ENCODE results near the gene C10orf62. TPM values are rescaled to one million over a fixed set of nuclear protein-coding genes. Genes with fewer than 3 reads are reported as not detected.

Gene C10orf62
- total RNA-seq, 1 donor from 2014 or later: not detected

DNA sequence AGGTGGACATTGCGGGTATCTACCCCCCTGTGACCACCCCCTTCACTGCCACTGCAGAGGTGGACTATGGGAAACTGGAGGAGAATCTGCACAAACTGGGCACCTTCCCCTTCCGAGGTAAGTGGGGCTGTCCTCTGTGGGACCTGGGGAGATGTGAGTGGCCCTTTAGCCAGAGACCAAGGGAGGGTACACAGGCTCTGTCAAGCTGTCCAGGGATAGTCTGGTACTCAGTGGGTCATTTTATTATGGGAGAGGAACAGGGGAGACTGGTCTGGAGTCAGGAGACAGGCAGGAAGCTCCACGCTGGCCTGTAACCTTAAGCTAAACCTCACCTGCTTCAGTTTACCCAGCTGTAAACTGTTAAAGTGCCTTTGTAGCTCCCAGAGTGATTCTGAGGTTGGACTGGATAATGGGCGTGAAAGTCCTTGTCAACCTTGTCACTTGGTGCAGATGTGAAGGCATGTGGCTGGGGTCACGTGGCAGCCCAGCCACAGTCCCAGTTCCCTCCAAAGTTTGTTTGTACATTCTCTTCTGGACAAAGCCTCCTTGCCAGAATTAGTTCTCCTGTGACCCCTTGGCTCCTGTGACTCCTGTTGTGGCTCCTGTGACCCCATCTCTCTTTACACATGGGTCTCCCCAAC lies 4.6 kb upstream of the C10orf62 start:
- no peak for DNase-seq (ENCODE audit: low read depth, low spot score)

DNA sequence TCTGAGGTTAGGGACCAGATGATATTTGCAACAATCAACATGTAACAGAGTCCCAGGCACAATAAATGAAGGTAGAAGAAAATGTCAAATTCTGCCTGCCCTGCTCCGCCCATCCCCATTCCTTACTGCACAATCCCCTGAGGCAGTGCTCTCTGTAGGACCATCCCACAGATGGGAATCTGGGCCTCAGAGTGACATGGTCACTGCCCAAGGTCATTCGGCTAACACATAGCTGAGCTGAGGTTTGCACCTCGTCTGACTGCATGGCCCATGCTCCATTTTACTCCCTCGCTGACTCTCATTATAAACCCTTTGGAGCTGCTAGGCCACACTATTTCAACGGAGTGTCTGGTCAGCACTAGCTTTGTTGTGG lies 4.1 kb upstream of the C10orf62 start:
- no peak for DNase-seq (ENCODE audit: low read depth, low spot score)

DNA sequence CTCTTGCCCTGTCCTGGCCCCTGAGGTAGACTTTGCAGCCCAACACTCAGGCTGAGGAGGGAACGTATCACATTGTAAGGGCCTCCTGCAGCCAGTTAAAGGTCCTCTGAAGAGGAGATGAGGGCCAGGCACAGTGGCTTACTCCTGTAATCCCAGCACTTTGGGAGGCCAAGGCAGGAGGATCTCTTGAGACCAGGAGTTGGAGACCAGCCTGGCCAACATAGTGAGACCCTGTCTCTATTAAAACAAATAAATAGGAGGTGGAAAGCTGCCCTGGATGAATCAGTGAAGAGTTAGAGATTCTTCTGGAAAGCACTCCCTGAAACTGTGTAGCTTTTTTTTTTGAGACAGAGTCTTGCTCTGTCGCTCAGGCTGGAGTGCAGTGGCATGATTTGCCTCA lies 2.3 kb upstream of the C10orf62 start:
- DNase-seq (ENCODE audit: low read depth, low spot score): no peak

DNA sequence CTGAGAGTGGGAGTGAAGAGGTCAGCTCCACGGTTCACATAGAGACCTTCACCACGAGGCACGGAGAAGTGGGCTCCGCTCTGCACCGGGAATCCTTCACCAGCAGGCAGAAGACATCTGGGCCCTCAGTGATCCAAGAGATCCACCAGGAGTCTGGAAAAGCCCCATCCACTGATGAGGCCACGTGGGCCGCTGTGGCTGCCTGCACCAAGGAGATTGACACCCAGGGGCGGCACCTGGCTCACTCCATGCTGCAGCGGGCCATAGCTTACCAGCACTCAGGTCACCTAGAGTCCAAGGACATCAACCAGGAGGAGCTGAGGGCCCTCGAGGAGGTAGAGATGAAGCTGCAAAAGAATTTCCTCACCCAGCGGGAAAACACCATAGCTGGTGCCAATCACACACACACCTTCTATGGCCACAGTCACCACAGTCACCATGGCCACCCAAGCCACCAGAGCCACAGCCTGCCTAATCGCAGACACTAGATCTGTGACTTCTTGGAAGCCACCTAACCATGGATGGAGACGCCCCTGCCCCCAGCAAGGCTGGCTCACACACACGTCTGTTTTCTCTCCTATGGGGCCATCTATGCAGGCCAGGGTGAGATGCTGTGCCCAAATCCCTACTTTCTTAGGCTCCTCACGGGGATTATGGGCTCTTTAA lies 694 bp downstream of the C10orf62 start:
- no peak for DNase-seq (ENCODE audit: low read depth, low spot score)

DNA sequence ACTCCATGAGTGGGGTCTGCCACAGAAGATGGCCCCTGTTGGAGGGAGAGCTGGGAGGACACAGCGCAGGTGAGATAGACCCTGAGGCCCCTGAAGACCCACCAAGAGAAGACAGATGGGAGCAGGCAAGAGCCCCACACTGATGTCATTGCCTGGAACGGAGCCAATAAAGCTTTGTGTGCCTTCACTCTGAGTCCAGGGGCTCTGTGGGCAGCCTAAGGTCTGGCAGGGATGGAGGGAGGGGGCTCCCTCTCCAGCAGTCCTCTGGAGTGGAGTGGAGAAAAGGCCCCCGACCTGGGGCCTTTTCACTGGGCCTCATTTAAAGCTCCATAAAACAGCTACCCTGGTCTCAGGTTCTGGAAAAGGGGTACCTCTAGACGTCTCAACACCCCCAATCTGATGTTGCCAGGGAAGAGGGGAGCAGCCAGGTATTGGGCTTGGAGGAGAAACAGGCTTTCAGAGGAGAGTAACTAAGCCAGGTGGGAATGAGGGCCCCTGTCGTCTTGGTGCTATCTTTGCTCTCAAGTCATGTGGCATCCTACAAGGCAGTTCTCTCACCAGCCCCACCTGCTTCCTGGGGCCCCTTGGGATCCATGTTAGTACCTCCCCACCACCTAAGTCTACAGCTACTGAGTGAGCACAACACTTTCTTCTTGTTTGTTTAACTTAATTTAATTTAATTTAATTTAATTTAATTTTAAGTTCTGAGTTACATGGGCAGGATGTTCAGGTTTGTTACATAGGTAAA lies 1.4 kb downstream of the C10orf62 start:
- no peak for DNase-seq (ENCODE audit: low read depth, low spot score)

DNA sequence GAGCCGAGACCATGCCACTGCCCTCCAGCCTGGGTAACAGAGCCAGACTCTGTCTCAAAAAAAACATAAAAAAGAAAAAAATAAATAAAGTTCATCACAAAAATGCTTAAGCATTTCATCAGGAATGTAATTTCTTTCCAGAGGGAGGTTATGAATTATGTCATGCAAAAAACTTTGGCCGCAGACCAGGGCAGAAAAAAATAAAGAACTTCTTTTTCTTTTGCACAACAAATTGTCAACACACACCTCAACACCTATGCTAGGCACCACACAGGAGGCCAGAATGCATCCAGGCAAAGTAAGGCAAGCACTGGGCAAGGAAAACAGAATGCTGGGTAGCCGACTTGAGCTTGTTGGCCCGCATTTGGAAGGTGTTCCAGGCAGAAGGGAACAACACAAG lies 3.9 kb downstream of the C10orf62 start:
- DNase-seq (ENCODE audit: low read depth, low spot score): no peak

DNA sequence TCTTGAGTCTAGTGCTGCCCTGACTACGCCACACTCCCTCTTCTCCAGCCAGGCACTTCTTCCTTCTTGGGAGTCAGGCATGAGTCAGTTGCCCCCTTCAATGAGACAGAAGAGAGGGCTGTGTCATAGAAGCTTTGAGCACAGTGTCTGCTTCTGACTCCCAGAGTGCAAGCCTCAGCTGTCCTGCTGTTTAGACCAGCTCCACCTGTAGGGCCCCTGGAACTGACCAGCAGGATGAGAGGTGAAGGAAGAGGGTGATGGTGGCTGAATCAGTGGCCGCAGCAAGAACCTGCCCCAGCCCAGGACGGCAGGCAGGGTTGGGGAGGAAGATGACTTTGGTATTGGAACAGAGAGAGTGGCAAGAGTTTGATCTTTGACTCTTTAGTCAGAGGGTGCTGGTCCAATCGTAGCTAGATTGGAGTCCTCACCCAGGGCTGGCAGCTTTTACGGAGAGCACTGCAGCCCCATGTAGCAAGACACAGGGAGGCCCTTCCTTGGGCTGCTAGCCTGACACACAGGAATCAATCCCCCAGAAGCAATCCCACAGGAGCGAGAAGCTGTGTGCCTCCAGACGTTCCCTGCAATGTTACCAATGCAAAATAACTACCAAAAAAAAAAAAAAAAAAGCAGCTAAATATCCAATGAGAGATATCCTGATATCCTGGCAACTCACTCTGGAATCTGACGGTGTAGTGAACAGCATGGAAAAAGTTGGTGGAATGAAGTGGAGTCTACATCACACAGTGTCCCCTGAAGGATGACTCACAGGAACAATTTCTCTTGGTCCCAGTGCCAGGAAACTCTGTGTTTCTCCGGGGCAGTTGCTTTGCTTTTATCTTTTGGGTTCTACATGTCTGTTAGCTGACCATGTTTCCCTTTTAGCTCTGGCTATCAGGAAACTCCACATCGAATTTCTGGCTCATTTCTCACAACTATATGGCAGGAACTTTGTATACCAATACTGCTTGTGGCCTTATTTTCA lies 6.9 kb downstream of the C10orf62 start:
- peak; percentile 94 for DNase-seq (ENCODE audit: low read depth, low spot score)

DNA sequence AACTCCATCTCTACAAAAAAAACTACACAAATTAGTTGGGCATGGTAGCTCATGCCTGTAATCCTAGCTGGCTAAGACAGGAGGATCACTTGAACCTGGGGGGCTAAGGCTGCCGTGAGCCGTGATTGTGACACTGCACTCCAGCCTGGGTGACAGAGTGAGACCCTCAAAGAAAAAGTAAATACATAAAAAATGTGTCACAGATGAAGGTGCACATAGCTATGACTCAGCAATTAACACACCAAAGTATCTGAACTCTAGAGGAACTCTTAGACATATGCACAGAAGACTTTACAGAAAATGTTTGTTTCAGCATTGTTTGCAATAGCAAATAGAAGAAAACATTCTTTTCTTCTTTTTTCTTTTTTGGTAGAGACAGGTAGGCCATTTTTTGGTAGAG lies 8.3 kb downstream of the C10orf62 start:
- DNase-seq (ENCODE audit: low read depth, low spot score): no peak

DNA sequence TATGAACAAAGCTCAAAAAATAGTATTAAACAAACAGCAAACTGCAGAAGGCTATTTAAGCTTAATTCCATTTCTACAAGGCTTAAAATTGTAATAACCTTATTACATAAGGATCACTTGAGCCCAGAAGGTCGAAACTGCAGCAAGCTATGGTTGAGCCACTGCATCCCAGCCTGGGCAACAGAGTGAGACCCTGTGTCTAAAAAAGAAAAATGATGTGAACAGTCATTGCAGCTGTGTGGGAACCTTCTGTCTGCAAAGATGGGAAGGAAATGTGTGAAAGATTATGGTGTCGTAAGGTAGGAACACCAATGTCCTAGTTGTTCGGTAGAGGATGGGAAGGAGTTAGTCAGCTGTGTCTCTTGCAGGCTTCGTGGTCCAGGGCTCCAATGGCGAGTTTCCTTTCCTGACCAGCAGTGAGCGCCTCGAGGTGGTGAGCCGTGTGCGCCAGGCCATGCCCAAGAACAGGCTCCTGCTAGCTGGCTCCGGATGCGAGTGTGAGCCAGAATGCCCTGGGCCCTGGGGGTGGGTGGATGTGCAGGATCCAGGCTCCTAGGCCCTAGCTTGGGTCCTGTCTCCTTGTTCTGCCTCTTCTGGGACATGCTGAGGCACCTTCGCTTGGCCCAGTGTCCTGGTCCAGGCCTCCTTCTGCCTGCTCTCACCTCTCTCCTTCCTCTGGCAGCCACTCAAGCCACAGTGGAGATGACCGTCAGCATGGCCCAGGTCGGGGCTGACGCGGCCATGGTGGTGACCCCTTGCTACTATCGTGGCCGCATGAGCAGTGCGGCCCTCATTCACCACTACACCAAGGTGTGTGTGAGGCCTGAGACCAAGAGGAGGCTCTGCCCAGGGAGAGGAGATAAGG lies 9.1 kb downstream of the C10orf62 start:
- no peak for DNase-seq (ENCODE audit: low read depth, low spot score)

DNA sequence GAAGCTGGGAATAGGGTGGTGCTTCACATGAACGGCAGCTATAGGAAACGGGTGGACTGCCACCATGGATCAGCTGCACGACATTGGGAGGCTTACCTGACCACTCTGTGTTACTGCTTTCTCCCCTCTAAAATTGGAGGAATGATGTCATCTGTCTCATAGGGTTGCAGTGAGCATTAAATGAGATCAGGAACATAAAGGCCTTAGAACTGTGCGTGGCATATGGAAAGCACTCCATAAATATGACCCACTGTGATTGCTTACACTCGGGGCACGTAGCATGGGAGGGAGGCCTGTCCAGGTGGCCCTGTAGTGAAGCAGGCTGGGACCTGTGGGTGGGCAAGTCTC lies 9.7 kb downstream of the C10orf62 start:
- no peak for DNase-seq (ENCODE audit: low read depth, low spot score)

DNA sequence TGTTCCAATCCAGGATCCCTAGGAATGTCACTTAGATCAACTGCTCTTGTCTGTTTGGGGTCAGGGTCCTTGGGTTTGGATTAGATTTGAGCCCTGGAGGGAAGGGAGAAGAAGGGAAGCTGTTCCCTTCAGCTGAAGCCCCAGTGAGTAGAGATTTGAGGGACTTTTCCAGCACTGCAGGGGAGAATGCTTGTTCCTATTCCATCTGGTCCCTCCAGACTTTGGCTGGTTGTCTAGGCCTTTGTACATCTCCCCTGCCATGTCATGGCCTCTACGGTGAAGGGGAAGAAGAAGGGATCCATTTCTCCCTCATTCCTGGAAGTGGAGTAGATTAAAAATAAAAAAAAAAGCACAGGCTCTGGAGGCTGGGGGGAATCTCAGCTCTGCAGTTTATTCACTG lies 11.1 kb downstream of the C10orf62 start:
- DNase-seq (ENCODE audit: low read depth, low spot score): no peak

DNA sequence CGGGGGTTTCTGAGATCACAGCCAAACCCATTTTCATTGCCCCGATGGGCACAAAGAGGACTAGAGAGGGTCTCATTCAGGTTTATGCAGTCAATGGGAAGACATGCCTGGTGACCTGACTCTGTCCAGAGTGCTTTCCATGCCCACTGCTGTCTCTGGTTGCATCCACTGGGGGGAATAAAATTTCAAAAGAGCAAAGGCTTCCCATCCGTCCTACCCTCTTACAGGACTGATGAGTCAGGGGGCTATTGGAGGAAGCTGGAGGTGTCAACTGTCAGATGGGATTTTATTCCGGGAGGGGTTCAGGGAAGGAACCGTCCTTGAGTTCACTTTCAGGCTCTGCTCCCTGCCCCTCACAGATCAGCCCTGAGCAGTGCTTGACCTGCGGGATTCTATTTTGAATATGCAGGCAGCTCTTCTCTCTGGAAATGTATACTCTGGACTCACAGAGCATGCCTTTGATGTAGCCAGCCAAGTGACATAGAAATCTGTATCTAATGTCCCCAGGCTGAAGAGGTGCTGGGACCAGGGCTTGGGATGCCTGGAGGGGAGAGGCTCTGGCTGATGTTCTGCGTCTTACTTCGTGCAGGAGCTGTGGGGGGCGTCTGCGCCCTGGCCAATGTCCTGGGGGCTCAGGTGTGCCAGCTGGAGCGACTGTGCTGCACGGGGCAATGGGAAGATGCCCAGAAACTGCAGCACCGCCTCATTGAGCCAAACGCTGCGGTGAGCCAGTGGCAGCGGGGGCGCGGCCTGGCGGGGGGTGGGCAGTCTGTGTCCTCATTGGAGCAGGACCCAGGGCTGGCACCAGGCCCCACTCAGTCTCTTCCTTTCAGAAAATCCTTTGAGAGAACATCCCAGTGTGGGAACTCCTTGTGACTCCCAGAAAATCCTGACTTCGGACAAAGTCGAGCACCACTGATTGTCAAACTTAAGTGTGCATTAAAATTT lies 12.0 kb downstream of the C10orf62 start:
- DNase-seq (ENCODE audit: low read depth, low spot score): no peak

DNA sequence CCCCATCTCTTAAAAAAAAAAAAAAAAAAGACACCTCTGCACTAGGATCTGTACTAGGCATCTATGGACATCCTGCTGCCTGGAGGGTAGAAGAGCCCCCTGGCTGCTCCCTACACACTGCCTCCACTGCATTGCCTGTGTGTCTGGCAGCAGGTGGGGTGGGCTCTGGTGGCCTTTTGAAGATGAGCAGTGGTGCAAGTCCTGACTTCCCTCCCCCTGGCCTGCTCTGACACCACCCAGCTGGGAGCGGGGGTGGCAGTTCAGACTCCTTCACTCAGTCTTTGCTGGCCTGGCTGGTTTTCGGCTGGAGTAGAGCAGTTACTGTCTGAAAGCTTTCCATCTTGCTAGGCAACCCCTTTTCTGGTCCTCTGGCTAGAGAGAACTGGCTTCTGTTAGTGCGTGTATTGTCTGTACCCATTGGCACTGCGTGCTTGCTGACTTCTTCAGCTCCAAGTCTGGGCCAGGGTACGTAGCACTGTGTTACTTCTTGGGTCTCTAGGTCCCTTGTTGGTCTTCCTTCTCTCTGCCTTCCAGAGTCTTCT lies 17.6 kb downstream of the C10orf62 start:
- DNase-seq (ENCODE audit: low read depth, low spot score): no peak

DNA sequence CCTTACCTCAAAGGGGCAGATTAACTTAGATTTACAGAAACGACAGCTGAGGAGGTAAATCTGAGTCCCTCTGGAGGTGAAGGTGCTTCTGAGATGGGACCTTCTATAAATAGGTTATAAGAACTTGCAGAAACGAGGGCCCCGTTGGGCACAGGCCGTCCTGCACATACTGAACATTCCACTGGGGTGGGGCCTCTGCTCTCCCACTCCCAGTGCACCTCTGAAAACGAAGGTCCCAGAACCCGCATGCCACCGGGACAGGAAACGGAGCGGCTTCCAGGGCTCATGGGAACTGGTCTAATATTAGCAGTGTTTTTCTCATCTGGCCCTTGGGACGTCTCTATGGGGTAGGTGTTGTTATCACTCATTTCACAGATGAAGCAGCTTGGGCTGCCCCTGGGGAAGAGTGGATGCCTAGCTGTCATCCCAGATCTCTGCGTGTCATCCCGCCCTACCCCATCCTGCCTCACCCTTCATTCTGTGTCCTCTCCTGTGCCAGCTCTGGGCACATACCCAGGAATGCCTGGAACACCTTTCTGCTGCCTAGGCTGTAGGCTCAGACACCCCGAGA lies 19.6 kb downstream of the C10orf62 start:
- no peak for DNase-seq (ENCODE audit: low read depth, low spot score)

DNA sequence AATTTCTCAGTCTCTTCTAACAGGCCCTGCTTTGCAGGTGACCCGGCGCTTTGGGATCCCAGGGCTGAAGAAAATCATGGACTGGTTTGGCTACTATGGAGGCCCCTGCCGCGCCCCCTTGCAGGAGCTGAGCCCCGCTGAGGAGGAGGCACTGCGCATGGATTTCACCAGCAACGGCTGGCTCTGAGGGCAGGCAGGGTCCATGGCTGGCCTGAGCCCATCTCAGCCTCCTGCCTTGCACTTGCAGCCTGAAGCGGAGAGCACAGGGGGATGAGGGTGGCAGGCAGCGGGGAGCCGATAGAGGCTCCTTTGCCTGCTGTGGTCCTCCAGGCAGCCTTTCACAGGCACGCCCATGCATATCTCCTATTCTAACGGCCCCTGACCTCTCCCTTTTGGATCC lies 22.0 kb downstream of the C10orf62 start:
- no peak for DNase-seq (ENCODE audit: low read depth, low spot score)

DNA sequence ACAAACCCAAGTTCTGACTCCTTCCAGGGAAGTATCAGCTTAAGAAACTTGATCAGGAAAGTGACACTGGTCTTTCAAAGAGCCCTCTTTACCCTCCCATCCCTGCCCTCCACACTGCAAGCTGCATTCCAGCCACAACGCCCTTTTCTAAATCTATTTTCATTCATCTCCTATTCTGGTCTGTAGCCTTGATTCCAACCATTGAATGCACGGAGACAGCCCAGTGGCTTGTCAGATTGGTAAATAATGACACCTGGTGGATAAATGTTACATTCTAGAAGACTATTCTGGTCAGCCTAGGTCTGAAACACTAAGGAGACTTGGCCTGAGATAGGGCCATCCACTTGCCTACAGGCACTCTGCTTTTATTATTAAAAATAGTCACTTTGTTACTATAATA lies 22.9 kb downstream of the C10orf62 start:
- no peak for DNase-seq (ENCODE audit: low read depth, low spot score)

DNA sequence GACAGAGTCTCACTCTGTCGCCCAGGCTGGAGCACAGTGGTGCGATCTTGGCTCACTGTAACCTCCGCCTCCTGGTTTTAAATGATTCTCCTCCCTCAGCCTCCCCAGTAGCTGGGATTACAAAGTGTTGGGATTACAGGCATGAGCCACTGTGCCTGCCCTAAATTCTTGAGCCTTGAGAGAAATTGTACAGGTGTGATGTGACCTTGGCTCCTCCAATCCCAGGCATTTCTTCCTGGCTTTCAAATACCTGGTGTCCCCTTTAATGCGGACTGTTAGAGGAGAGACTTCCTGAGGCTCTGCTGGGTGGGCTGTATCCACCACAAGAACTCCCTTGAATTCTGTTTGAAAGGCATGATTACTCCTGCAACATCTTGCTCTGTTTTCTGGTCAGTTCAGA lies 28.8 kb downstream of the C10orf62 start:
- DNase-seq (ENCODE audit: low read depth, low spot score): no peak

DNA sequence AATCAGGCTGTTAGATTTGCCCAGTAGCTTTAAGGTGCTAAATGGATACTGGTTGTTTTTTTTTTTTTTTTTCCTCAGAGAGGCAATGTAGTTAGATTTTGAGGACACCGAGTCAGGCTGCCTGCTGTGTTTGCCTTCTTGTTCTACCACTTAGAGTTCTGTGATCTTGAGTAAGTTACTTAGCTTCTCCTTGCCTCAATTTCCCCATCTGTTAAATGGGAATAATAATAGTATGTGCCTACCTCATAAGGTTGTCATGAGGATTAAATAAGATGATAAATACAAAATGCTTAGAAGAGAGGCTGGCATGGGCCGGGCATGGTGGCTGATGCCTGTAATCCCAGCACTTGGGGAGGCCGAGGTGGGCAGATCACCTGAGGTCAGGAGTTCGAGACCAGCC lies 29.2 kb downstream of the C10orf62 start:
- no peak for DNase-seq (ENCODE audit: low read depth, low spot score)

DNA sequence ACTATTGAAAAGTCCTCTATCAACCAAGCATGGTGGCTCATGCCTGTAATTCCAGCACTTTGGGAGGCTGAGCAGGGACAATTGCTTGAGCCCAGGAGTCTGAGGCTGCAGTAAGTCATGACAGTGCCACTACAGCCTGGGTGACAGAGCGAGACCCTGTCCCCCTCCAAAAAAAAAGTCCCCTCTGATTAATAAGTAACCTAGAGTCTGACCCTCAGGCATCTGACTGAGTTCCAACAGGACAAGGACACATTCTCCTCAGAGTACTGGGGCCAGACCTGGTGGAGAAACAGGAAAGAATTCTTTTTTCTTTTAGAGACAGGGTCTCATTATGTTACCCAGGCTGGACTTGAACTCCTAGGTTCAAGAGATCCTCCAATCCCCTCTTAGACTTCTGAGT lies 33.8 kb downstream of the C10orf62 start:
- DNase-seq (ENCODE audit: low read depth, low spot score): no peak
